ENCODE results near the gene DIP2A. TPM values are rescaled to one million over a fixed set of nuclear protein-coding genes. Genes with fewer than 3 reads are reported as not detected.
A peak's percentile ranks its signal among the peaks of the same experiment; 100 is the strongest.

The DIP2A gene
- total RNA-seq, 1 experiment from 2014 or later: 22.9 TPM

- intact Hi-C loops (cut with micrococcal nuclease; ENCODE audit: unreplicated experiment): no loop called here
- Histone ChIP-seq H3K27me3 (ENCODE audit: control insufficient read depth, insufficient read depth, low read length) (no peaks in the 10 kb centered on the region), H3K4me3 (ENCODE audit: low read depth in 2 of 2, low read length in 2 of 2) (no peak overlapping the region), H3K9me3 (ENCODE audit: control insufficient read depth, insufficient read depth, low read depth, low read length) (no peaks in the 10 kb centered on the region), H3K36me3 (ENCODE audit: control insufficient read depth, insufficient read depth, low read length) (peaks cover 6% of the 10 kb centered on the region; the same call in 1 of the 2 replicates), H3K27ac (ENCODE audit: low read length) (no peak overlapping the region), H3K4me1 (ENCODE audit: control insufficient read depth, insufficient read depth, low read length) (peaks cover 3% of the 10 kb centered on the region; the same call in 1 of the 2 replicates)
- DNase-seq (ENCODE audit: low read depth, low spot score) (no peak), ATAC-seq (no peak)
- TF ChIP-seq REST (IDR thresholded peaks at IDR 0.05; ENCODE audit: insufficient read depth in 1 of 2, low read depth in 2 of 2, low read length in 1 of 2) (no peak), SIN3A (IDR thresholded peaks at IDR 0.05; ENCODE audit: borderline replicate concordance, insufficient read depth, low read depth, low read length) (no peak), POLR2AphosphoS5 (IDR thresholded peaks at IDR 0.05; ENCODE audit: low read depth, low read length) (no peak), TCF7L2 (IDR thresholded peaks at IDR 0.05; ENCODE audit: low read depth, low read length) (no peak), CTCF (IDR thresholded peaks at IDR 0.05) (no peak)
- ChIA-PET CTCF (no interaction called here), POLR2A (no interaction called here)
- in situ Hi-C loops (cut with HindIII; ENCODE audit: low pct_unique_long_range_greater_than_20kb, low sequenced_read_pairs): no loop called here
- no TSS peak for BruUV-seq (replicated peaks)
Measured at GRCh38 chr21:46456750-46457149, 1.9 kb upstream of the DIP2A start.

GRCh38 chr21:46457801-46458314 lies 833 bp upstream of the DIP2A start:
- in situ Hi-C loops (cut with HindIII; ENCODE audit: low pct_unique_long_range_greater_than_20kb, low sequenced_read_pairs): no loop called here
- no TSS peak for BruUV-seq (replicated peaks)
- CTCF ChIA-PET: no interaction called here

More at GRCh38 chr21:46457801-46458314, 833 bp upstream of the DIP2A start:
- peak overlapping the region; percentile 90 for H3K27ac ChIP-seq (ENCODE audit: low read length)
- ATAC-seq (peak; percentile 12), DNase-seq (ENCODE audit: low read depth, low spot score) (no peak)
- intact Hi-C loops (cut with micrococcal nuclease; ENCODE audit: unreplicated experiment): no loop called here
- H3K9me3 ChIP-seq (ENCODE audit: control insufficient read depth, insufficient read depth, low read depth, low read length): no peaks in the 10 kb centered on the region
- no peaks in the 10 kb centered on the region for H3K27me3 ChIP-seq (ENCODE audit: control insufficient read depth, insufficient read depth, low read length)
- no peak for TF ChIP-seq SIN3A (IDR thresholded peaks at IDR 0.05; ENCODE audit: borderline replicate concordance, insufficient read depth, low read depth, low read length)
- no peak for TF ChIP-seq CTCF (IDR thresholded peaks at IDR 0.05)
- no peak for TF ChIP-seq POLR2AphosphoS5 (IDR thresholded peaks at IDR 0.05; ENCODE audit: low read depth, low read length)
- no peak for TF ChIP-seq REST (IDR thresholded peaks at IDR 0.05; ENCODE audit: insufficient read depth in 1 of 2, low read depth in 2 of 2, low read length in 1 of 2)
- no peak for TF ChIP-seq TCF7L2 (IDR thresholded peaks at IDR 0.05; ENCODE audit: low read depth, low read length)
- peaks cover 3% of the 10 kb centered on the region; the same call in 1 of the 2 replicates for H3K4me1 ChIP-seq (ENCODE audit: control insufficient read depth, insufficient read depth, low read length)
- peak overlapping the region; percentile 89 to 91 for H3K4me3 ChIP-seq (ENCODE audit: low read depth in 2 of 2, low read length in 2 of 2)
- POLR2A ChIA-PET: no interaction called here
- peaks cover 6% of the 10 kb centered on the region; the same call in 1 of the 2 replicates for H3K36me3 ChIP-seq (ENCODE audit: control insufficient read depth, insufficient read depth, low read length)
